Measurements from ENCODE around the gene PDP2.
"Not testable (repeated sequence)": the region's sequence is repeated elsewhere in the genome, so short reads cannot be mapped to it uniquely, and the experiment has no call there.

The PDP2 gene

DNA sequence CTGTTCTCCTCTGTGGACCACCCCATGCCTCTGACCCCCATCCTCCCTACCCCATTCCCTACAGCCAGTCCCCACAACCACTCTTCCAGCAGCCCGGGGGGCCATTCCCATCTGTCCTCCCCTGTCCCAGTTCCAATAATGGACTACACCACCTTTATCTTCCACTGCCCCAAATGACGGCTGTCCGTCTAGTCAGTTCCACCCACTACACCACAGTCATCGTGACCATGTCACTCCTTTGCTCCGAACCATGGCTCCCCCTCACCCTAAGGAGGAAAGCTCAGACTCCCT, 15.3 kb downstream of the PDP2 start:
- no peaks in the 10 kb centered on the region for H3K79me2 ChIP-seq (ENCODE audit: insufficient read depth, low read depth)
- H3K9ac ChIP-seq = no peak overlapping the region
- H3K27ac ChIP-seq = no peak overlapping the region
- no peaks in the 10 kb centered on the region for H3K27me3 ChIP-seq (ENCODE audit: insufficient read depth, low read depth)
- H2AFZ ChIP-seq (ENCODE audit: low read depth) = no peak overlapping the region
- H3K4me2 ChIP-seq = no peak overlapping the region
- TF ChIP-seq, protein P1, sequence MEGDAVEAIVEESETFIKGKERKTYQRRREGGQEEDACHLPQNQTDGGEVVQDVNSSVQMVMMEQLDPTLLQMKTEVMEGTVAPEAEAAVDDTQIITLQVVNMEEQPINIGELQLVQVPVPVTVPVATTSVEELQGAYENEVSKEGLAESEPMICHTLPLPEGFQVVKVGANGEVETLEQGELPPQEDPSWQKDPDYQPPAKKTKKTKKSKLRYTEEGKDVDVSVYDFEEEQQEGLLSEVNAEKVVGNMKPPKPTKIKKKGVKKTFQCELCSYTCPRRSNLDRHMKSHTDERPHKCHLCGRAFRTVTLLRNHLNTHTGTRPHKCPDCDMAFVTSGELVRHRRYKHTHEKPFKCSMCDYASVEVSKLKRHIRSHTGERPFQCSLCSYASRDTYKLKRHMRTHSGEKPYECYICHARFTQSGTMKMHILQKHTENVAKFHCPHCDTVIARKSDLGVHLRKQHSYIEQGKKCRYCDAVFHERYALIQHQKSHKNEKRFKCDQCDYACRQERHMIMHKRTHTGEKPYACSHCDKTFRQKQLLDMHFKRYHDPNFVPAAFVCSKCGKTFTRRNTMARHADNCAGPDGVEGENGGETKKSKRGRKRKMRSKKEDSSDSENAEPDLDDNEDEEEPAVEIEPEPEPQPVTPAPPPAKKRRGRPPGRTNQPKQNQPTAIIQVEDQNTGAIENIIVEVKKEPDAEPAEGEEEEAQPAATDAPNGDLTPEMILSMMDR (conservative IDR thresholded peaks at IDR 0.05; ENCODE audit: low read depth, low read length) = no peak
- H4K20me1 ChIP-seq (ENCODE audit: insufficient read depth) = no peaks in the 10 kb centered on the region
- no peaks in the 10 kb centered on the region for H3K36me3 ChIP-seq (ENCODE audit: insufficient read depth)
- H3K4me3 ChIP-seq (IDR thresholded peaks at IDR 0.05; ENCODE audit: insufficient read depth, low read depth, low read length) = no peak overlapping the region
- peaks cover 11% of the 10 kb centered on the region for H3K4me1 ChIP-seq (ENCODE audit: low read depth, poor library complexity, severe bottlenecking)

DNA sequence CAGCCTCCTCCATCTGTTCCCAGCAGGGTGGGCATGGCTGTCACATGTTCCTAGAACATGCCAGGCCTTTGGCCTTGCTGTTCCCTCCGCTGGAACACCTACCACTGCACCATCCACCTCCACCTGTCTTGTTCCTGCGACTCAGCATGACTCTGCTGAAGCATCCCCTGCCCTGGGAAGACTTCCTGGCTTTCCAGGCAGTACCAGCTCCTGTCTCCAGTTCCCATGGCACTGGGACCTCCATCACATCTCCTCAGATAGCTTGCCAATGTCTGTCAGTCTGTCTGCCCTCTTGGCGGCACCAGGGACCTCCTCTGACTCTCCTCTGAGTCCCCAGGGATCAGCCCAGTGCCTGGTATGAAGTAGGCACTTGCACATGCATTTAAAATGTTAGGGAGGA, 15.7 kb downstream of the PDP2 start:
- no peak overlapping the region for H3K27ac ChIP-seq

DNA sequence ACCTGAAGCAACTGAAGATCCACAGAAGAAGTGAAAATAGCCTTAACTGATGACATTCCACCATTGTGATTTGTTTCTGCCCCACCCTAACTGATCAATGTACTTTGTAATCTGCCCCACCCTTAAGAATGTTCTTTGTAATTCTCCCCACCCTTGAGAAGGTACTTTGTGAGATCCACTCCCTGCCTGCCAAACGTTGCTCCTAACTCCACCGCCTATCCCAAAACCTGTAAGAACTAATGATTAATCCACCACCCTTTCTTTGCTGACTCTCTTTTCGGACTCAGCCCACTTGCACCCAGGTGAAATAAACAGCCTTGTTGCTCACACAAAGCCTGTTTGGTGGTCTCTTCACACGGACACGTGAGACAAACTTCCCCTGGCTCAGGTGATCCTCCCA, 16.4 kb downstream of the PDP2 start:
- not testable (repeated sequence) for H3K36me3 ChIP-seq (ENCODE audit: insufficient read depth); H3K27ac ChIP-seq; H3K4me3 ChIP-seq (IDR thresholded peaks at IDR 0.05; ENCODE audit: insufficient read depth, low read depth, low read length); H2AFZ ChIP-seq (ENCODE audit: low read depth); H4K20me1 ChIP-seq (ENCODE audit: insufficient read depth); H3K79me2 ChIP-seq (ENCODE audit: insufficient read depth, low read depth); H3K9ac ChIP-seq; H3K4me2 ChIP-seq; H3K27me3 ChIP-seq (ENCODE audit: insufficient read depth, low read depth)
- peaks cover 11% of the 10 kb centered on the region for H3K4me1 ChIP-seq (ENCODE audit: low read depth, poor library complexity, severe bottlenecking)

More for the DNA sequence above, 15.7 kb downstream of the PDP2 start:
- H3K27me3 ChIP-seq (ENCODE audit: insufficient read depth, low read depth) = no peaks in the 10 kb centered on the region
- no peaks in the 10 kb centered on the region for H3K79me2 ChIP-seq (ENCODE audit: insufficient read depth, low read depth)
- H3K36me3 ChIP-seq (ENCODE audit: insufficient read depth) = no peaks in the 10 kb centered on the region
- H3K4me2 ChIP-seq = no peak overlapping the region
- TF ChIP-seq, protein P1 (conservative IDR thresholded peaks at IDR 0.05; ENCODE audit: low read depth, low read length) = no peak
- H3K9ac ChIP-seq = no peak overlapping the region
- no peaks in the 10 kb centered on the region for H4K20me1 ChIP-seq (ENCODE audit: insufficient read depth)
- H3K4me3 ChIP-seq (IDR thresholded peaks at IDR 0.05; ENCODE audit: insufficient read depth, low read depth, low read length) = no peak overlapping the region
- peaks cover 11% of the 10 kb centered on the region for H3K4me1 ChIP-seq (ENCODE audit: low read depth, poor library complexity, severe bottlenecking)
- H2AFZ ChIP-seq (ENCODE audit: low read depth) = no peak overlapping the region

DNA sequence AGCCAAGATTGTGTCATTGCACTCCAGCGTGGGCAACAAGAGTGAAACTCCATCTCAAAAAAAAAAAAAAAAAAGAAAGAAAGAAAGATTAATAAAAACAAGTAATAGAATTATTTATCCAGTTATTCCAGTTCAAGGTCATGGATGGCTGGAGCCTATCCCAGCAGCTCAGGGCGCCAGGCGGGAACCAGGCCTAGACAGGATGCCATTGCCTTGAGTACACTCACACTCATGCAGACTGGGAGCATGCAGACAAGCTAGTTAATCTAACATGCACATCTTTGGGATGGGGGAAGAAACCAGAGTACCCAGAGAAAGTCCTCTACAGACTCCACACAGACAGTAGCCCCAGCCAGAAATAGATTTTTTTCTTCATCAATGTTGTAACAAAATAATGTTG, 17.9 kb downstream of the PDP2 start:
- no peaks in the 10 kb centered on the region for H4K20me1 ChIP-seq (ENCODE audit: insufficient read depth)
- no peak overlapping the region for H3K4me2 ChIP-seq
- H3K27ac ChIP-seq = no peak overlapping the region
- H3K79me2 ChIP-seq (ENCODE audit: insufficient read depth, low read depth) = no peaks in the 10 kb centered on the region
- TF ChIP-seq, protein P1 (conservative IDR thresholded peaks at IDR 0.05; ENCODE audit: low read depth, low read length) = no peak
- peaks cover 7% of the 10 kb centered on the region for H3K4me1 ChIP-seq (ENCODE audit: low read depth, poor library complexity, severe bottlenecking)
- H3K9ac ChIP-seq = no peak overlapping the region
- no peaks in the 10 kb centered on the region for H3K27me3 ChIP-seq (ENCODE audit: insufficient read depth, low read depth)
- no peak overlapping the region for H2AFZ ChIP-seq (ENCODE audit: low read depth)
- H3K36me3 ChIP-seq (ENCODE audit: insufficient read depth) = no peaks in the 10 kb centered on the region
- no peak overlapping the region for H3K4me3 ChIP-seq (IDR thresholded peaks at IDR 0.05; ENCODE audit: insufficient read depth, low read depth, low read length)

DNA sequence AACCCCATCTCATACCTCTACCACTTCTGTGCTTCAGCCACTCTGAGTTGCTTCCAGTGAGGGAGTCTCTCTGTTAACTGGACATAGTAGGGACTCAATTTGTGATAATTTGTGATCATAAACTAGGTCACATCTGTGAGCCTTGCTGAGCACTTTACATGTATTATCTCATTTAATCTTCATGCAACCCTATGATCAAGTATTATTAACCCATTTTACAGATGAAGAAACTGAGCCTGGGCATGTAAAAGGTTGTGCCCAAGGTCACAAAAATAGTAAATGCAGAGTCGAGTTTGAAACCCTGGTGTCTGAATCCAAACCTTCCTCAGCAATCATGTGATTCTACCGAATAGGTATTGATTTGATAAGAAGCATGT, 18.6 kb downstream of the PDP2 start:
- Histone ChIP-seq H3K27ac (no peak overlapping the region), H4K20me1 (ENCODE audit: insufficient read depth) (no peaks in the 10 kb centered on the region), H3K4me2 (no peak overlapping the region), H2AFZ (ENCODE audit: low read depth) (no peak overlapping the region), H3K9ac (no peak overlapping the region), H3K4me1 (ENCODE audit: low read depth, poor library complexity, severe bottlenecking) (peaks cover 7% of the 10 kb centered on the region), H3K36me3 (ENCODE audit: insufficient read depth) (no peaks in the 10 kb centered on the region), H3K27me3 (ENCODE audit: insufficient read depth, low read depth) (no peaks in the 10 kb centered on the region), H3K4me3 (IDR thresholded peaks at IDR 0.05; ENCODE audit: insufficient read depth, low read depth, low read length) (no peak overlapping the region), H3K79me2 (ENCODE audit: insufficient read depth, low read depth) (no peaks in the 10 kb centered on the region)
- TF ChIP-seq, protein P1 (conservative IDR thresholded peaks at IDR 0.05; ENCODE audit: low read depth, low read length) = no peak
